ENCODE measurements around the gene ARHGEF28.

ARHGEF28 gene

DNA sequence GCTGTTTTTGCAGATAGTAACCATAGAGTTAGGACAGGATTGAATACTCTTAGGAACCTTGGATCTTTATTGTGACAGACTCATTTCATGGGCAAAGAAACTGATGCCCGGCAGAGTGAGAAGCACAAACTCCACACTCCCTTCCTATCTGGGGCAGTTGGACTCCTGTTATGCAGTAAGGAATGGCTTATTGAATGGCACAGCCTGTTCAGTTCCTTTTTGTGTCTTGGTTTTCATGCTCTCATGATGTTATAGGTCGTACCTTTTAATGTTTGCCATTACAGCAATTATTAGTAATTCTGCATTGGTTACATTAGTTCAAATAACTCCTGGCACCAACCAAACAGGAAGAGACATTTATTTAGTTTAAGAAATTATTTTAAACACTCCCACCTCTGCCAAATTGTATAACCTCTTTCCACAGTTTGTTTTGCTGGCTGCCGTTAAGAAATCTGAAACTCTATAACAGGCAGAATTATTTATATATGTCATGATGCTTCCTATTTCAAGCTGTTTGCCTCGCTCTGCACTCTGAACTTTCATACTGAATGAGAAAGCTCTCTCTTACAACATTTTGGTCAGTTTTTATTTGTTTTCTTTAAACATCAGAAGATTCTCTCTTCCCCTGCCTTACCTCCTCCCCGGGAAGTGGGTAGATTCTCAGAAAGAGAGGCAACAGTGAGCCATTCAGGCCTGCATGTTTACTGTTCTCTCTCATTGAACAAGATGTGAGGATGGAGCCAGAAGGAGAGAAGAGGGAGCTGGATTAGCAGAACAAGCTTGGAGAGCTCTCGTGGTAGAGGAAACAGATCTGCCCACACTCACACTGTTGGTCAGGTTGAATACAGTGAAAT, 144.4 kb downstream of the ARHGEF28 start:
- in situ Hi-C loops (cut with MboI; ENCODE audit: low sequenced_read_pairs), result no loop called here

DNA sequence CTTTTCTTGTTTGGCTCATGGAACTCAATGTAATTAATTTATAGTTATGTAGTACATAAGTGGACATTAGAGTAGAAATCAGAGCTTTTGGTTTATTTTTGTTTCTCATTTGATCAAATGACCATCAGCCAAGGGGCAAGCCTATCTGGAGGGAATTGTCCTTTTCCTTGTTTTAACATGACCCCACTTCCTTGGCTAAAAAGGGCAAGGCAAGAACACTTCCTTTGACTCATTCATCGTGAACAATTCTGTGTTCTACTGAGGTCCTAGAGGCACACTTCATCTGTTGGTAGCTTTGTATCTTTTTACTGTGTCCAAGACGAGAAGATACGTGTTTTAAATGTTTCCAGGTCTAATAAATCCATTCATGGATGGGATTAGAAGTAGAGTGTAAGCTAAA, 148.9 kb downstream of the ARHGEF28 start:
- in situ Hi-C loops (cut with MboI; ENCODE audit: low sequenced_read_pairs), result no loop called here

DNA sequence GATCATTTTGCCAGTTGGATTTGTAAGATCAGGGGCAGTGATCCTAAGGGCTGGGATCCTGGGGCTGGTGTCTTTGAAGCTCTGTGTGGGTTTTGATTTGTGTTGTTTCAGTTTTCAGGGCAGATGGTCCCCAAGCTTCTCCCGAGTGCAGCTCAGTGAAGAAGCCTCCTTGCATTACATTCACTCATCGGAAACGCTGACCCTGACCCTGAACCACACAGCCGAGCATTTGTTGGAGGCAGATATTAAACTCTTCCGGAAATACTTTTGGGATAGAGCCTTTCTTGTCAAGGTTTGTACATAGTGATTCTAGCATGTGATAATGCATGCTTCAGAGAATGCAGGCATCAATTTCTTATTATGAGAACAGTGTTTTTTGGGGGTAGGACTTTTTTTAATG, 150.4 kb downstream of the ARHGEF28 start:
- in situ Hi-C loops (cut with MboI; ENCODE audit: low sequenced_read_pairs), result no loop called here

DNA sequence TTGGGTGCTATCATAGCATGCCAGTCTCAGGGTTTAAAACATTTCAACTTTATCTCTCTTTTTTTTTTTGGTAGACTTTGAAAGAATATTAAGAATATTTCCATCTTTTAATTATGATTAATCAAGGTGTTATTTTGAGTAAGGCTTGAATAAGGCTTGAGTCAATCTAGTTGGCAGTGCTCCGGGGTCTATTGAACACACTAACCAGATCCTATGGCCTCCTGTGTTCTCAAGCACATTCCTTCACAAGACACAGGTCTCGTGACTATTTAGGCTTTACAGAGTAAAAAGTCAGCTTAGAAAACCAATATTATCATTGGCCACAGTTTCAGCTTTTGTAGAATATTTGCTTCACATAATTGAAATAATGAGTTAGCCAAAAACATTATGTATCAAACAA, 151.2 kb downstream of the ARHGEF28 start:
- in situ Hi-C loops (cut with MboI; ENCODE audit: low sequenced_read_pairs), result no loop called here

DNA sequence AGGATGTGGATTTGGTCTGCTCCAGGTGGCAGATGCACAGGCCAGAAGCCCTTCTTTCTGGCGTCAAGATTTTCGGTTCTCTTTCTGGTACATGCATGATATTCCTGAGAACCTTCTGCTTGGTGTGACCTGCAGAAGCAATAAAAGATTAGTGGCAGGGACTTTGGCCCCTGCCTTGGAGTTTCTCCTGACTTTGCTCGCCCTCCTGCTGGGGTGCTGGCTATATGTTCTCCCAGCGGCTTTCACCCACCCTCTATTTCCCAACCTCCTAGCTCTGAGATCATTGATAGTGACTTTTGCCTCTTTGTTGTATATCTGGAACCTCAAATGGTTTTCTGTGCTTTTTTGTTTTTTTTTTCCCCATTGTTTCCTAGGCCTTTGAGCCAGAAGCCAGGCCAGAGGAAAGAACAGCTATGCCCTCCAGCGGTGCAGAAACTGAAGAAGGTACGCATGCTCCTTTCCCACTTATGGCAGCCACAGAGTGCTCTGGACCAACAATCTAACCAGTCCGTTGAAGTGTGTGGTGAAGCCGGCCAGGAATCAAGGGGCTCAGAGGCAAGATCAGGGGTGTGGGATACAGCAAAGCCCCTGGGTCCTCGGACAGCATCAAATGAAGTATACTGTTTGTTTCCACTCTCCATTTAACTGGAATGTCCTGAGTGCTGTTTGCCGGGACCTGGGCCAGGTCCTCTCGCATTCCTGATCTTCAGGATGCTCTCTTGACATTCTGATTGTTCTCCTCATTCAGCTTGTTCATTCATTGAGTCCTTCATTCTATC, 154.5 kb downstream of the ARHGEF28 start:
- in situ Hi-C loops (cut with MboI; ENCODE audit: low sequenced_read_pairs), result no loop called here

DNA sequence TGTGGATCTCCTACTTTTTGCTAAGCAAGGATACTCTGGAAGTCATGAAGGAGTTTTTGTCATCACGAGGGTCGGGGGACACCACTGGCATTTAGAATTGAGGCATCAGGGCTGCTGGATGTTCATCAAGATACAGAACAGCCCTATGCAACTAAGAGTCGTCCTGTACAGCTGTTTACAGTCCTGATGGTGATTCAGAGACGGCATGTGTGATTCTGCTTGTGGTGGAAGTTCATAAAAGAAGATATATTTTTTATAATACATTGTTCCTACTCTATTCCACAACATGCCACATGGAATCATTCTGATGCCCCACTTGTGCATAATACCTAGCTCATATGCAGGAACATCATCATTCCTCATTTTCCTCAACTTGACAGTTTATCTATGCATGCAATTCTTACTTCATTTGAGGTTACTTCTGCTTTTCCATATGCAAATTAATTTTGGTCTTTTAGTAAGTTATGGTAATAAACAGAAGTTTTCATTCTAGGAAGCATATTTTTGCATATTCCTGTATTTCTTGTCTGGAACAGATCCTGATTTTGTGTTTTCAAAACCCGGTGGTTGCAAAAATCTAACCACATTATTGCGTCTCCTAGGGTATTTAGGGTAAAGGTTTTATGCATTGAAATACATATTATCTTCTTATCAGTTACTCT, 155.2 kb downstream of the ARHGEF28 start:
- in situ Hi-C loops (cut with MboI; ENCODE audit: low sequenced_read_pairs), result no loop called here

DNA sequence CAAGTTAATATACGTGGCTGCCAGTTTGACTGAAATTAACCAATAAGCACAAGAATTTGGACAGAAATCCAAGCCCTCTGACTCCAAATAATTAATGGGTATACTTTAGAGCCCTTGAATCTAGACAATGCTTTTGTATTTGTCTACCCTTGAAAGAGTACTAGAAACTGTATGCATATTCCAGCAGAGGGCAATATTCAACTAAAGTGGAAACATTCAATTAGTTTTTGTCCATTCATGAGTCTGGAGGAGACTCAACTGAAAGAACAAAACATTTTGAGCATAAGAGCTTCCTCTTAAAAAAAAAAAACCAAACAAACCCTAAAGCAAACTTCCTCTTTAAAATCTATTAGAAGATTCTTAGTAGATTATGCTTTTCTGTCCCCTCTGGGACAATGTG, 157.8 kb downstream of the ARHGEF28 start:
- in situ Hi-C loops (cut with MboI; ENCODE audit: low sequenced_read_pairs), result no loop called here

DNA sequence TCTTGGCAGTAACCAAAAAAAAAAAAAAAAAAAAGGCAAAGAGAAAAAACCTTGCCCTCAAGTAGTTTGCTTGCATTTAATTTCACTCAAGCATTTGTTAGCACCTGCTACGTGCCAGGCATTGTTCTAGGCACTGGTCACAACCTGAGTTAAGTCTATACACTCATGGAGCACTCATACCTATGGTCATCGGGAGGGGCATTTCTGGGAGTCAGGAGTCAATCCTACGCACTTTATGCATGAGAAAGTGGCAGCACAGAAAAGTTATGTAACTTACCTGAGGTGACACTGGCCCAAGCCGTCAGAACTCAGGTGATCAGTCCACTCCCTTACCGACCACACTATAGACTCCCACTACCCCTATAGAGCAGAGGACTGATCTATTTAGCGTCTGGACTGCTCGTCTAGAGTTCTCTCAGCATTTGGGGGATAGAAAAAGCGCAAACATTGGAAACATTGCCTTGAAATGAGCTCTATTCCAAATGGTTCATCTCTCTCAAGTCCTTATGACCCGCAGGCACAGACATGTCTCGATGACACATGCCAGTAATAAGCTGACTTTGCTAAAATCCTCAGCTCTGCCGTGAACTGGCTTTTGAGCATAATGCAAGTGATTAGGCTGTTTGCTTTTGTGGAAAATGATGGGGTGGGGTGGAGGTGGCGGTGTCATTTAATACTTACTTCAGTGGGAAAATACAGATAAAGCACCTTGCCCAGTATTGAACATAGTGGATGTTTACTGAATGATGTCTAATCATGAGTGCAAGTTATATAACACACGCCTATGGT, 160.2 kb downstream of the ARHGEF28 start:
- in situ Hi-C loops (cut with MboI; ENCODE audit: low sequenced_read_pairs), result no loop called here

DNA sequence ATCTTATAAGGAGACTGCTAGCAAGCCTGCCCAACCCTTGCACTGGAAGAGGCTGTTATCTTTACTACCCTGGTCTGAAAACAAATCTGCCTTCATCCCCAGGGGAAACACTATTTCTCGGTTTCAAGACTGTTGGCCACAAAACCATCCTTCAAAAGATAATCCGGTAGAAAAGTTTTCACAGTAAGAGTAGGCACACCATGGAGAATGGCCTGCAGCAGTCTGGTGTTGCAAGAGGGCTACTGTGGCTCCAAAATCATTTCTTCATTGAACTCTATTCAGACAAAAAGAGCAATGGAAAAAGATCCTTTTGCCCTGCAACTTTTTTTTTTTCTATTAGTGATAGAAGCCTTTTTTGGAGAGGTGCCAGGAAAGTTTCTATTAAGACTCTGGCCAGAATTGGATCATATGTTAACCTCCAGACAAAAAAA, 163.9 kb downstream of the ARHGEF28 start:
- in situ Hi-C loops (cut with MboI; ENCODE audit: low sequenced_read_pairs), result loop anchor here (10.0 kb wide), 1 partner anchor 195 kb away; no protein-coding TSS in a partner anchor

DNA sequence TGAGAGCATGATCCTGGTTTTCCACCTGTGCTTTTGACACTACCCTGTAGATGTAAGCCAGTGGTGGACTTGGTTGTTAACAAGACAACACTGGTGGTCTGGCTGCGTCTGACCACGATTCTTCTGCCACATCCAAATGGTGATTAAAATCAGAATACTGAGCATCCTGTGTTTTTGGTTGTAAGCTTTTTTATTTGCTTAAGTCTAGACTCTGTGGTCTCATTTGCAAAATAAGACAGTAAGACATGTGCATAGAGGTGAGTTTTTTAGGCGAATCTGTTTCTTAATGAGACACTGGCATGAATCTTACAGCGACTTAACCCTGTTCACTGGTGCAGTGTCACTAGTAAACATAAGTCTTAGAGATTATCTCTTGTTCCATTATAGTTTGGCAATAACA, 165.4 kb downstream of the ARHGEF28 start:
- in situ Hi-C loops (cut with MboI; ENCODE audit: low sequenced_read_pairs), result loop anchor here (10.0 kb wide), 1 partner anchor 197 kb away; no protein-coding TSS in a partner anchor

DNA sequence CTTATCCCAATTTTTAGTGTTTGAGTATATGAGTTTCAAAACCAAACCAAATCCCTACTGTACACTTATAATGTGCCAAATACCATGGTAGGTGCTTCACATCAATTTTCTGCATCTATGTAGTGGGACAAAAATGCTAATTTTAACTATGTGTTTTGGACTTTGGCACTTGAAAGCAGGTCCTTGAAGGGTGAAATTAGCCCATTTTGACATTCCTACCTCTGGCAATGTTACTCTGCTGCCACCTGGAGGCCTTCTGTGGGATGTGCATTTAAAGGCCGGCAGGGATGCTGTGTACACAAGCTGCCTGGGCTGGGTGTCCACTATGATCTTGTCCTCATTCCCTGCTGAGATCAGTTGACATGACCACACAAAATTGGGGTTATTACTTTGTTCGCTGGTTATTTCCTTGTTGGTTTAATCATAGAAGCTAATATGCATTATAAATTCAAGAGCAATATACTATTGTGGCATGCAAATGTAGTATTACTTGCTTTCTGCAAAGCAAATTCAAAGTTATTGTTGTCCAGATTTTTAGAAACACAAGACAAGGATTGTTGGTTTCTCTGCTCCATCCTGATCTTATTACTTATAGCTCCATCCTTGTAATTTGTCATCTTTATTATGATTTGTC, 166.8 kb downstream of the ARHGEF28 start:
- in situ Hi-C loops (cut with MboI; ENCODE audit: low sequenced_read_pairs), result loop anchor here (10.0 kb wide), 1 partner anchor 198 kb away; no protein-coding TSS in a partner anchor

DNA sequence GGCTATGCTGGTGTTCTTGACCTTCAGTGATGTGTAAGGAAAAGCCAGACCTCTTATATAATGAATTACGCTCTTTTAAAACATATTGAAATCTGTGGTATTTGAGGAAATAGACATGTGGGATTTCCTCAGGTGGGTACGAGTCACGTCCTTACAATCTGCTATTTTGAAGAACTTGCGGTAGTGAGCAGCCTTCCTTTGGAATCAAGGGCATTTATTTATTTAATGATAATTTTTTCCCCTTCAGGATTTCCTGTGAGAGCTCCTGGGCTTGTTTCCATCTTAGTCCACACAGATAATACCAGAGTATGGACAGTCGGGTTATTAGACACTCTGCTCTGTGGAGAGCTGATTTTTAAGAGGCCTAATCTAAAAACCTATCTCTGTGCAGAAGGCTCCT, 167.9 kb downstream of the ARHGEF28 start:
- in situ Hi-C loops (cut with MboI; ENCODE audit: low sequenced_read_pairs), result loop anchor here (10.0 kb wide), 1 partner anchor 199 kb away; no protein-coding TSS in a partner anchor

DNA sequence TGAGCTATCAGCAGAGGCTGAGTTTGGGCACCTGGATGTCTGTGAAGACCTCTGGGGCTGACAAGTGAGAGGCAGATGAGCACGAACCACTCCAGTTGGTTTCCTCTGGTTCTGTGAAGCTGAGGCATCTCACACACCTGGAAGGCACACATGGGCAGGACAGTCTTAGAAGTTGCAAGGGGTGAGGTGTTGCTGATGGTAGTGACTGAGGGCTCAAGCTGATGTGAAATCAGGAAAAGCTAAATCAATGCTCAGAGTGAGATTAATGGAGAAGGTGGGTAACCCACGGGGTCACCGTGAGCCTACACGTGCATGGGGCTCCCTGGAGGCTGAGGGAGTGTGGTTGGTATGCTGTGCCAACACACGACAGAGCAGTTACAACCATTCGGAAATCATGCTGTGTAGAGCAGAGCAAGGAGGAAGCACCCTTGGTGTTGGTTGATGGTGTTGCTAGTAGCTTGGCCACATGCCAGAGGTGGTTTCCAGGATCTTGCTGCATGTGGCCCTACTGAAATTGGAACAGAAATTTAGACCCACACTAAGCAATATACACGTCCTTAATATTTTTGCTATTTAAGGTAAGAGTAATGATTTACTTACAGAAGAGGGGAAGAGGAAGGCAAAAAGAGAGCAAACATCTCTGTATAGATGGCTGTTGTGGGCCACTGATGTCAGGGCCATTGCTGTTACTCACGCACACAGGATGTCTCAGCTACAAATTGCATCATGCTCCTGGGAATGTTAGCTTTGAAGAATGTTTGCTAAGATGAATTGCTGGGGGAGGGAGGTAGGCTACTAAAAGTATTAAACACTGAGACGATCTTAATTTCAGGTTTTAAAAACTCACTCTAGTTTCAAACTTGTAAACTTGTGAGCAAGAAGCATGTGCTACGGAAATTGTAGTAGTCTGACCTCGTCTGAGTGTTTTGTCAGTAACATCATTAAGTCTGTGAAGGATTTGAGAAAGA, 170.5 kb downstream of the ARHGEF28 start:
- in situ Hi-C loops (cut with MboI; ENCODE audit: low sequenced_read_pairs), result loop anchor here (10.0 kb wide), 1 partner anchor 202 kb away; no protein-coding TSS in a partner anchor

DNA sequence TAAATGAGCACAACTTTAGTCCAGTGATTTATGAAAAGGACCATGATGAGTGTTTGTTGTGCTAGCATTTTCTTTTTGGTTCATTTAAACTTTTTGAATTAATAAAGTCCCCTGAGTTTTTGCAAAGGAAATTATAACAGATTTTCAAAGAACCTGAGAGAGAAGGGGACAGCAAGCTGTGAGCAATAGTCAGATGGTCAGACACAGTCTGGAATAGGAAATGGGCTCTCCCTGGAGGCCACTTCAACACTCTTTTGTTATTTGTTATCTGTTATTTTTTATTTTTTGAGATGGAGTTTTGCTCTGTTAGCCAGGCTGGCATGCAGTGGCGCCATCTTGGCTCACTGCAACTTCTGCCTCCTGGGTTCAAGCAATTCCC, 171.1 kb downstream of the ARHGEF28 start:
- in situ Hi-C loops (cut with MboI; ENCODE audit: low sequenced_read_pairs), result loop anchor here (10.0 kb wide), 1 partner anchor 202 kb away; no protein-coding TSS in a partner anchor

DNA sequence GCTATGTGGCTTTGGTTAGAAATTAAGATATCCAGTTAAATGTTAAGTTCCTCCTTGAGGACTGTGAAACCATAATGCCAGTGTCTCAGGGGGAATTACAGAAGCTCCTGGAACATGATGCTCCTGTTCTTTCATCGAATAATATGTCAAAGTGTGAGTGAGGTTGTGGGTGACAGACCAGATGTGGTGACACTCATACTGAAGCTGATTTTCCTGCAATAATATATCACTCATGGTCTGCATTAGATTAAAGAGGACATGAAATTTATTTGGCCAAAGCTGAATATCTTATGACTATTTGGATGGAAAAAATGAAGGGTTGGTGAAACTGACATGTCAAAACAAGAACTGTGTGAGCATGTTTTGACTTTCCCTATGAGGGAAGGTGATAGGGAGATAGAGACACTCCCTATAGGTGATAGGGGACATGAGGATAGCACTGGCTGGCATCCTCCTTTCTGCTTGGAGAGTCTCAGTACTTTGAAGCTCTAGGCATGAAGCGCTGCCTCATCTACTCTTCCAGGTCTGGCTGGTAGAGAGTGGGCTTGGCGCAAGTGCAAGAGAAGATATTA, 173.5 kb downstream of the ARHGEF28 start:
- in situ Hi-C loops (cut with MboI; ENCODE audit: low sequenced_read_pairs), result loop anchor here (10.0 kb wide), 1 partner anchor 205 kb away; no protein-coding TSS in a partner anchor

DNA sequence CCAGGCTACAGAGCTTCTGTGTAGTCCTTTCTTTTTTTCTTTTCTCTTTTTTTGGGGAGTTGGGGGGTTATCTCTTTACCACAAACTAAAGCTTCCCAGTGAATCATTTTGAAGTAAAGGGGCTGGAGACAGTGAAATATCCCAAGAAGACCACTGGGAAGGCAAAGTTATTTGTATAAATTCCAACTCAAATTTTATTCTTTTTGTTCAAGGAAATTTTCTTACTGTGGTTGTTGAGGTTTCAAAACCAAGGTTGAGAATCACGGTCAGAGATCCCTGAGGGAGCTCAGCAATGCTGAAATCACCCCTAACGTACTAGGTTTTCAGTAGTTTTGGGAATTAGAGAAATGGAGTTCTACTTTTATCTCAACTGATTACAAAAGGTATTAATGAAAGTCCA, 175.7 kb downstream of the ARHGEF28 start:
- in situ Hi-C loops (cut with MboI; ENCODE audit: low sequenced_read_pairs), result no loop called here

DNA sequence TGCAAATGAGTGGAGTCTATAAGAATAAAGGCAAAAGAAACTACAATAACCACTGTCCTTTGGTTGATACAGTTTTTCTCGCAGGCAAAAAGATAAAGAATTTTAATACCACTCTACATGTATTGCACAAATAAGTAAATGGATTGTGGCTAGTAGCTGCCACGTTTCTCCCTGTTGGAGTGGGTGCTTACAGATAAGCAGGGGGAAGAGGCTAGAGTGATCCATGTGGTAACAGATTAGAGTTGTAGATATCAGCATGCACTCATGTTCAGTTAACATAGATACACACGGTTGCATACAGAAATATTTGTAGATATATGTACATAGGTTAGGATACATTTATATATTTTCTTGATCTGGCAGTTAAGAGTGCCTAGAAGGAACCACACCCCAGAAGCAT, 179.5 kb downstream of the ARHGEF28 start:
- in situ Hi-C loops (cut with MboI; ENCODE audit: low sequenced_read_pairs), result no loop called here

DNA sequence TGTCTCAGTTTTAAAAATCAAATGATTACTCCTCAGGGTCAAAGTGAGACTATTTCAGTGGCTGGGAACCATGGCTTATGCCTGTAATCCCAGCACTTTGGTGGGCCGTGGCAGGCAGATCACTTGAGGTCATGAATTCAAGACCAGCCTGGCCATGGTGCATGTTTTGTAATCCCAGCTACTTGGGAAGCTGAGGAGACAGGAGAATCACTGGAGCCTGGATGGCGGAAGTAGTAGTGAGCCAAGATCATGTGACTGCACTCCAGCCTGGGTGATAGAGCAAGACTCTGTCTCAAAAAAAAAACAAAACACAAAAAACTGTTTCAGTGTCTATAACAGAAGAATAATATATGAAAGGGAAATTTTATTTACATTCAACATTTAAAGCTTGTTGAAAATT, 182.9 kb downstream of the ARHGEF28 start:
- in situ Hi-C loops (cut with MboI; ENCODE audit: low sequenced_read_pairs), result no loop called here

Data from HL-60/S4 (cell line).